Stimulated activated CD8-positive, alpha-beta memory T cell treated with anti-CD3 and anti-CD28 coated beads, Interleukin-7, amount 100 ng/mL, for 24 hours (primary cell): ENCODE measurements around the gene CYTH1.
"Not testable (repeated sequence)": the region's sequence is repeated elsewhere in the genome, so short reads cannot be mapped to it uniquely, and the experiment has no call there.

Experiments
- DNase-seq: peaks from one replicate; pipeline ENCODE4 v3.0.0-alpha.2; 2020; ENCODE audit warnings: low read depth

Gene CYTH1

GRCh38 chr17:78761789-78762406, 20.2 kb downstream of the CYTH1 start:
- DNase-seq: no peak

GRCh38 chr17:78759969-78760352, 22.1 kb downstream of the CYTH1 start:
- no peak for DNase-seq

DNA sequence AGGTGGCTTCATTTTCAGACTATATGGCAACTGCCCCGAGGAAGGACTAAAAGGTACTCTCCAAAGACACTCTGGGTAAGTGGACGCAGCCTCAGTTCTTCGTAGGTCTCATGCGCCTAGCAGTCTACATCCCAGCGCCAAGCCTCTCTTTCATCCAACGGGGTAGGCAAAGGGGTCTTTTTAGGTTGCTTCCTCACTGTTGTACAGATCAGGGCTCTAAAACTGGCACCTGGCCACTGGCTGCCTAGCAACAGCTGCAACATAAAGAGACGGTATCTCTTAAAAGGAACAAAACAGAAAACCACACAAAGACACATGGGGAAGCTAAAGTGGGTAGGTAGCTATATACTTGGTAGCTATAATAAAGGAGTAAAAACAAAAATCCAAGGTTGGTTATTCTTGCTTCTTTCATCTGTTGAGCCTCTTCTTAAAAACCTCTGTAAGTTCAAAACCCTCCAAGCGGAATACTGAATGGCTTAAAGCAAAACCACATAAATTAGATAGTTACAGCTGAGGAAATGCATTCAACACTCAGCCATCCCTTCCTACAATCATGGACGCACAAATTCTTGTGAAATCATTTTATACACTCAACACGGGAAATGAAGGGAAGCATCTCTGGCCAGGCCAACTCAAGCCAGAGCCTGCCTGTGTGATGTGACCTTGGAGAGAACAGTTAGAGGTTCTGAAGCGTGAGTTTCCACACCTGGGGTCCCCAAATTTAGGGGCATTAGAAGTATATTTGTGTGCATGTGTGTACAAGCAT, 22.7 kb downstream of the CYTH1 start:
- DNase-seq: no peak

GRCh38 chr17:78753316-78754250, 28.5 kb downstream of the CYTH1 start:
- no peak for DNase-seq

GRCh38 chr17:78751447-78752161, 30.5 kb downstream of the CYTH1 start:
- DNase-seq: no peak

DNA sequence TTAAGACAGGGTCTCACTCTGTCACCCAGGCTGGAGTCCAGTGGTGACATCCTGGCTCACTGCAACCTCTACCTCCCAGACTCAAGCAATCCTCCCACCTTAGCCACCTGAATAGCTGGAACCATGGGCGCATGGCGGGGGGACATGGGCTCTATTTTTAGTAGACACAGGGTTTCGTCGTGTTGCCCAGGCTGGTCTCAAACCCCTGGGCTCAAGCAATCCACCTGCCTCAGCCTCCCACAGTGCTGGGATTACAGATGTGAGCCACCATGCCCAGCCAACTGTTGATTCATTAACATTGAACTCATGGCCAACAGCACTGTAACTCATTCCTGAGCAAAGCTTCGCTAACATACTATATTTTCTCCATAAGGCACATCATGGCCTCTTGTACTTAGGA, 31.1 kb downstream of the CYTH1 start:
- DNase-seq: not testable (repeated sequence)

GRCh38 chr17:78748730-78749317, 33.2 kb downstream of the CYTH1 start:
- no peak for DNase-seq

DNA sequence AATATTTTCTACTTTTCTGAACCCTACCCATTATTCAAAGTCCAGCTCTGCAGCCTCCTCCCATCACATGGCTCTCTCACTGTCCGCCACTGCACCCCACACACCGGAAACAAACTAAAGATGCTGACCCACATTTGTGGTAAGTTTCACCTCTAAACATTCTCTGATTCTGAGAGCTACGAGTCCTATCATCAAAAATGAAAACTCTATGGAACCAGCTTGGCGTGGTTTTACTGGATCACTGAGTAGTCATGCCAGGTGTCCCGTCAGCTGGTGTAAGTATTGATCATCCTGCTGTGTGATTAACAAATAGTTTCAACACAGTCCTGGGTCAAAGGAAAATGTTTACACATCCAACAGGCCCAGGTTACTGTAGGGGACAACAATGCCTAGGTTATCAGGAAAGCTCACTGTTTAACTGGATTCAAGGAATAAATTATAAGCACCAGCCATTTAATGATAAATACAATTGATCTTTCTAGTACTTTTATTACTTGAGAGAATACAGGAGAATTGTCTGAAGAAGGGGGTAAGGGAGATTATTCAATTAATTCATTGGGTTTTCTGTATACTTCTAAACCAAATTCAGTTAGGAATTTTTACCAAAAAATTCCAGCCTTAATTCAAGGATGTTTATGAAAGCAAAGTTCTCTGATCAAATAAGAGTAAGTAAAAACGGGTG, 33.9 kb downstream of the CYTH1 start:
- no peak for DNase-seq

DNA sequence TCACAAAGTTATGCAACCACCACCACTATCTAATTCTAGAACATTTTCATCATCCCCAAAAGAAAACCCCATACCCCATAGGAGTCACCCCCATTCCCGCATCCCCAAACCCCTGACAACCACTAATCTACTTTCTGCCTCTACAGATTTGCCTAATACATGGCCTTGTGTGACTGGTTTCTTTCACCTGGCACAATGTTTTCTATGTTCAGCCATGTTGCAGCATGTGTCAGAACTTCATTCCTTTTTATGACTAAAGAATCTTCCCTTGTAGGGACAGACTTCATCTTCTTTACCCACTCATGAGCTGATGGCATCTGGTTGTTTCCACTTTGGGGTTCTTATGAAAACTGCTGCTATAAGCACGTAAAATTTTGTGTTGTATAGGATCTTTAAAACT, 34.6 kb downstream of the CYTH1 start:
- DNase-seq: no peak

DNA sequence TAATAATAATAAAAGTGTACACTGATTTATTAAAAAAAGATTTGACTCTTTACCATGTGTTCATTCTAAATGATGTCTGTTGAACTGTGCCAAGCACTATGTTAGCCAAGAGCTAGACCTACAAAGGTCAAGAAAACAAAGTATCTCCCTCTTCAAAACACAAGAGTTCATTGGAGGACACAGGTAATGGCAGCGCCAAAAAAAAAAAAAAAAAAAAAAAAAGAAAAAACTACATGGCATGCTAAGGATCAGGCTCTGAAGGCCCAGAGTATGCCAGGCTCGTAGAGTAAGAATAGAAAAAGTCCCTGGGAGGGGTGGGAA, 35.2 kb downstream of the CYTH1 start:
- no peak for DNase-seq

DNA sequence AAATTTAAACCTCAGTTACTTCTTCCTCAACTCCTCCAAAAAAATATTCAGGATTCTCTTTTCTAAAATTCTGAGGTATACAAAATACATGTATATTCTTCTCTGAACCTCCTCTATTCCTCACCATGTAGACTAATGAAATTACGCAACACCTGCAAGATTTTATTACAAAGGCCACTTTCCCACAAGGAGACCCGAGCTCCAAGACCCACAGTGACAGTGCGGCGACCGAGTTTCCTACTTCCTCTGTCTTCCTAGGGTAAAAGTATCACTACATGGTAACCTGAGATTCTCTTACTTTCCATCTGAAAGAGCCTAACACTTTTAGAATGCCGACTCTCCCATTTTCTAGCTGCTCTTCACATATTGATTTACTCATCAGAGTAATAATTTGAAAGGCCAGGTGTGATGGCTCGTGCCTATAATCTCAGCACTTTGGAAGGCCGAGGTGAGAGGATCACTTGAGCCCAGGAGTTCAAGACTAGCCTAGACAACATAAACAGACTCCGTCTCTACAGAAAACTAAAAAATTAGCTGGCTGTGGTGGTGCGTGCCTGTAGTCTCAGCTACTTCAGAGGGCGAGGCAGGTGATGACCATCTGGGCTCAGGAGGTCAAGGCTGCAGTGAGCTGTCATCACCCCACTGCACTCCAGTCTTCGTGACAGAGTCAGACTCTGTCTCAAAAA, 35.7 kb downstream of the CYTH1 start:
- no peak for DNase-seq

GRCh38 chr17:78745407-78746088, 36.5 kb downstream of the CYTH1 start:
- no peak for DNase-seq

- DNase-seq: no peak
Observed at GRCh38 chr17:78742901-78743300, 39.2 kb downstream of the CYTH1 start.

- DNase-seq: no peak
Observed at GRCh38 chr17:78741644-78742284, 40.3 kb downstream of the CYTH1 start.

GRCh38 chr17:78739331-78739931, 42.6 kb downstream of the CYTH1 start:
- DNase-seq: no peak

DNA sequence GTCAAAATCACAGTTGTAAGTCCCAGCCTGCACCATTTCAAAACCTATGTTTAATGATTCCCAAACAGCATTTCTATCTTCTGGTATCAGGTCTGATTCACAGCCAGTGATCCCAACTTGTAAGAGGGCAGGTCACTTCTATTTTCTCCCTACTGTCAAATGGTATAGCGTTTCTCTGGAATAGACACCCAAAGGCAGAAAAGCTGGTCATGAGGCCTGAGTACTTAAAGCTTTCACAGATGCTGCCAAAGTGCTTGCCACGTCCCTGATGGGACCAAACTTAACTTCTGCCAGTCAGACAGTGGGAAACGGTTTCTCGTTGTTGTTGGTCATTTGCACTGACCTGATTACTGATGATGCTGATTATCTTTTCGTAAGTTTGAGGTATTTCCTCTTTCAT, 43.4 kb downstream of the CYTH1 start:
- DNase-seq: no peak

DNA sequence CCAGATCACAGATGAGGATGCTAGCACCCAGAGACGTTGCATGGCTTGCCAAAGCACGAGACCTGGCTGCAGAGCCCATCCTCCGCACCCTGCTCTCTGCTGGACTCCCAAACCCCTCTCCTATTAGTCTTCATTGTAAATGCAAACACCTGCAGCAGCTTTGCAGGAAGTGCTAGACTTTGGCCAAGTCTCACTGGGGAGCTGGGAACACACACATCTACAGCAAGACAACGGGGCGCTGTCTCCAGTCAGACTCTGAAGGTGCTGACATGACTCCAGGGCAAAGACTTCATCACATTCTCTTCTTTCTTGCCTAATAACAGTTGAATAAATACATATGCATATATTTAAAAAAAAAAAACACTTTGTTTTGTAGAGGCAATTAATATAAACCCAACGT, 43.8 kb downstream of the CYTH1 start:
- DNase-seq: no peak

DNA sequence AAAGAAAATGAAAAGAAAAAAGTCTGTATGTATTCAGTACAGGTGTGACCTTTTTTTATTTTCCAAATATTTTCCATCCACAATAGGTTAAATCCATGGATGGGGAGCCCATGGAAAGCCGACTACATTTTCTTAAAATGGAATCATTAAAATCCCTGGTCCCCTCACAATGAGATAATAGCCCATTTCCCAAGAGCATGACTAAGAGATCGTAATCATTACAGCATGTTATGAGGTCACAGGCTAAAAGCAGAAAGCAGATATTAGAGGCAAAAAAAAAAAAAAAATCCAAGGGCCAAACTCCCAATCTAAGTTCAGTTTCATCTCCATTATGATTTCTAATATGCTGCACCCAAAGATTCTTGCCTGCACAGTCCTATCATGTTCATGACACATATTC, 44.7 kb downstream of the CYTH1 start:
- no peak for DNase-seq

GRCh38 chr17:78736526-78737079, 45.5 kb downstream of the CYTH1 start:
- DNase-seq: no peak
